Glutamatergic neuron (in vitro differentiated cells): Measurements from ENCODE around the gene RPA4. TPM values are rescaled to one million over a fixed set of nuclear protein-coding genes. Genes with fewer than 3 reads are reported as not detected.

Experiments used
- DNase-seq: peaks from one replicate; pipeline ENCODE4 v3.0.0; 2022
- H3K27ac Mint-ChIP-seq: one replicate; pipeline ENCODE4 v1.8.0; 2020; ENCODE audit warnings: mild to moderate bottlenecking, mixed read lengths, inconsistent platforms; ENCODE audit not compliant: unreplicated experiment
- H3K27me3 Mint-ChIP-seq: one replicate; pipeline ENCODE4 v1.8.0; 2020; ENCODE audit warnings: mild to moderate bottlenecking, moderate library complexity, mixed read lengths, inconsistent platforms; ENCODE audit not compliant: unreplicated experiment
- H3K36me3 Mint-ChIP-seq: one replicate; pipeline ENCODE4 v1.8.0; 2020; ENCODE audit warnings: mild to moderate bottlenecking, mixed read lengths, inconsistent platforms; ENCODE audit not compliant: unreplicated experiment
- H3K4me1 Mint-ChIP-seq: one replicate; pipeline ENCODE4 v1.8.0; 2020; ENCODE audit warnings: mild to moderate bottlenecking, low read depth, mixed read lengths, inconsistent platforms; ENCODE audit not compliant: unreplicated experiment
- H3K4me3 Mint-ChIP-seq: one replicate; pipeline ENCODE4 v1.8.0; 2020; ENCODE audit warnings: mild to moderate bottlenecking, mixed read lengths, inconsistent platforms; ENCODE audit not compliant: unreplicated experiment
- H3K9me3 Mint-ChIP-seq: one replicate; pipeline ENCODE4 v1.8.0; 2020; ENCODE audit warnings: mild to moderate bottlenecking, moderate library complexity, mixed read lengths, inconsistent platforms; ENCODE audit not compliant: unreplicated experiment
- CTCF ChIP-seq: fragments of 200-600 bp; sonication (generic); IDR thresholded peaks from one replicate; pipeline ENCODE4 v1.5.0; 2021; ENCODE audit not compliant: partially characterized antibody, unreplicated experiment
- long read RNA-seq: library from polyadenylated mRNA; unstranded; transcript quantifications from one replicate; pipeline ENCODE4 v2.0.0, GENCODE V29; 2020; ENCODE audit not compliant: unreplicated experiment
- total RNA-seq: library from RNA; stranded (reverse); fragmentation: NEBNext Ultra II Directional; extraction: Animal tissue kit (Norgen Biotek cat#: 25700); gene quantifications from one replicate; pipeline ENCODE4 v1.2.1, GENCODE V29; 2021; ENCODE audit not compliant: unreplicated experiment

The RPA4 gene
- total RNA-seq = not detected
- long read RNA-seq = 0 reads

GRCh38 chrX:96883608-96884007 lies at the start of gene RPA4:
TSS of gene RPA4 (plus strand) at chrX:96883908. CDS start at chrX:96884311, 403 bp downstream.
- Mint-ChIP-seq H3K4me1 (no peaks in the 10 kb centered on the region), H3K36me3 (no peaks in the 10 kb centered on the region), H3K27ac (no peak within 1 kb of the TSS), H3K27me3 (no peaks in the 10 kb centered on the region), H3K9me3 (no peaks in the 10 kb centered on the region), H3K4me3 (no peak within 1 kb of the TSS)
- no peak for TF ChIP-seq CTCF
- DNase-seq = no peak

- H3K4me1 Mint-ChIP-seq = no peaks in the 10 kb centered on the region
- TF ChIP-seq CTCF = no peak
- no peak for DNase-seq
- no peaks in the 10 kb centered on the region for H3K36me3 Mint-ChIP-seq
- H3K9me3 Mint-ChIP-seq = peaks cover 1% of the 10 kb centered on the region
- no peak overlapping the region for H3K4me3 Mint-ChIP-seq
- no peak overlapping the region for H3K27ac Mint-ChIP-seq
- no peaks in the 10 kb centered on the region for H3K27me3 Mint-ChIP-seq
Observed at GRCh38 chrX:96834137-96834536, 49.6 kb upstream of the RPA4 start.

GRCh38 chrX:96835660-96836289 lies 47.9 kb upstream of the RPA4 start:
- Mint-ChIP-seq H3K36me3 (no peaks in the 10 kb centered on the region), H3K9me3 (peaks cover 1% of the 10 kb centered on the region), H3K27me3 (no peaks in the 10 kb centered on the region), H3K4me3 (no peak overlapping the region), H3K27ac (no peak overlapping the region), H3K4me1 (no peaks in the 10 kb centered on the region)
- no peak for TF ChIP-seq CTCF
- no peak for DNase-seq

- peaks cover 1% of the 10 kb centered on the region for H3K9me3 Mint-ChIP-seq
- H3K4me1 Mint-ChIP-seq = no peaks in the 10 kb centered on the region
- H3K4me3 Mint-ChIP-seq = no peak overlapping the region
- DNase-seq = no peak
- H3K27me3 Mint-ChIP-seq = no peaks in the 10 kb centered on the region
- no peak for TF ChIP-seq CTCF
- no peak overlapping the region for H3K27ac Mint-ChIP-seq
- H3K36me3 Mint-ChIP-seq = no peaks in the 10 kb centered on the region
Observed at GRCh38 chrX:96837808-96838207, 45.9 kb upstream of the RPA4 start.

GRCh38 chrX:96838537-96838936 lies 45.2 kb upstream of the RPA4 start:
- no peak overlapping the region for H3K27ac Mint-ChIP-seq
- H3K4me1 Mint-ChIP-seq = no peaks in the 10 kb centered on the region
- no peak for TF ChIP-seq CTCF
- no peaks in the 10 kb centered on the region for H3K36me3 Mint-ChIP-seq
- no peak for DNase-seq
- no peak overlapping the region for H3K4me3 Mint-ChIP-seq
- peaks cover 1% of the 10 kb centered on the region for H3K9me3 Mint-ChIP-seq
- H3K27me3 Mint-ChIP-seq = no peaks in the 10 kb centered on the region
